NCI-H524 treated with DMSO at 0.1 percent for 48 hours (cell line): ENCODE results near the gene UBE2B.
A peak's percentile ranks its signal among the peaks of the same experiment; 100 is the strongest.
"Not testable (repeated sequence)": the region's sequence is repeated elsewhere in the genome, so short reads cannot be mapped to it uniquely, and the experiment has no call there.

Source experiments
- DNase-seq: peaks from one replicate; lab custom pipeline; 2025; lab: John Stamatoyannopoulos, UW

The UBE2B gene

DNA sequence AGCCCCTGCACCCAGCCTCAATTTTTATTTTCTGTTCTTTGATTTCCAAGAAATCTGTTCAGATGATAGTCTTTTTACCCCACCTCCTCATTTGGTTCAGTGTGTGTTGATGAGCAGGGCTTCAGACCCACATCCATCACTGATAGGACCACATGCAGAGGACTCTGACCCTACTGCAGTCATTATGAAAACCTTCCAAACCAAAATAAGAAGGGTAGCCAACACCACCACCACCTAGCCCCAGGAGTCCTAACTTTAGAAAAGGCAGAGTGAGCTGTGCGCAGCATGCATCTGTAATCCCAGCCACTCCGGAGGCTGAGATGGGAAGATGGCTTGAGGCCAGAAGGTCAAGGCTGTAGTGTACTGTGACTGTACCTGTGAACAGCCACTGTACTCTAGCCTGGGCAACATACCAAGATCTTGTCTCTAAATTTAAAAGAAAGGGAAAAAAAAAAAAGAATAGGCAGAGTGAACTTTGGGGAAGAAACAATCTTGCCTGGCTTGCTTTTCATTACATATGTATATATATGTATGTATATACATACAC, 27.3 kb downstream of the UBE2B start:
- no peak for DNase-seq

- no peak for DNase-seq
Measured at GRCh38 chr5:134403951-134404350, 32.6 kb downstream of the UBE2B start.

DNA sequence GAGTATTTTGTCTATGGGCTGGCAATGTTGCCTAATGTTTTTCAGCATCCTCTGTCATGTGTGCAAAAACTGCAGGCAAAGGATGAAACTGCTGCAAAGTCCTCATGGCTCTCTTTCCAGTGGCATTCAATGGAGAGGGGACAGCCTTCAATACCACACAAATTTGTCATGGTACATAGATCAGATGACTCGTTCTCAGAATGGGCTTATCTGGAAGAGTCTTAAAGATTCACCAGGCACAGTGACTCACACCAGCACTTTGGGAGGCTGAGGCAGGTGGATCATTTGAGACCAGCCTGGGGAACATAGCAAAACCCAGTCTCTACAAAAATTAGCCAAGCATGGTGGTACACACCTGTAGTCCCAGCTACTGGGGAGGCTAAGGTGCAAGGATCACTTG, 35.0 kb downstream of the UBE2B start:
- DNase-seq: no peak

- no peak for DNase-seq
Measured at GRCh38 chr5:134409321-134409720, 38.0 kb downstream of the UBE2B start.

- DNase-seq: no peak
Measured at GRCh38 chr5:134410822-134411221, 39.5 kb downstream of the UBE2B start.

DNA sequence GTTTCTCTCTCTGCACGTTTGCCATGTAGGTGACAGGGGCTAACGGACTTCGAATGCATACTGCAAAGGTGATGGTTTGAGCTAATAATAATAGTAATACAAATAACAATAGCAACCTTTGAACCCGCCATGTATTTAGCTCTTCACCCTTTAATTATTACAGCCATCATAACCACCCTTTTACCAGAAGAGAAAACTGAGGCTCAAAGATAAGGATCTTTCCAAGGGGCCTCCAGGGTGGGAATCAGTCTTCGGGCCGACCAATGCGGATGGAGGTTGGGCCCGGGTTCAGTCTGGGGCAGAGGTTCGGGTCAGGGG, 39.8 kb downstream of the UBE2B start:
- DNase-seq: no peak

DNA sequence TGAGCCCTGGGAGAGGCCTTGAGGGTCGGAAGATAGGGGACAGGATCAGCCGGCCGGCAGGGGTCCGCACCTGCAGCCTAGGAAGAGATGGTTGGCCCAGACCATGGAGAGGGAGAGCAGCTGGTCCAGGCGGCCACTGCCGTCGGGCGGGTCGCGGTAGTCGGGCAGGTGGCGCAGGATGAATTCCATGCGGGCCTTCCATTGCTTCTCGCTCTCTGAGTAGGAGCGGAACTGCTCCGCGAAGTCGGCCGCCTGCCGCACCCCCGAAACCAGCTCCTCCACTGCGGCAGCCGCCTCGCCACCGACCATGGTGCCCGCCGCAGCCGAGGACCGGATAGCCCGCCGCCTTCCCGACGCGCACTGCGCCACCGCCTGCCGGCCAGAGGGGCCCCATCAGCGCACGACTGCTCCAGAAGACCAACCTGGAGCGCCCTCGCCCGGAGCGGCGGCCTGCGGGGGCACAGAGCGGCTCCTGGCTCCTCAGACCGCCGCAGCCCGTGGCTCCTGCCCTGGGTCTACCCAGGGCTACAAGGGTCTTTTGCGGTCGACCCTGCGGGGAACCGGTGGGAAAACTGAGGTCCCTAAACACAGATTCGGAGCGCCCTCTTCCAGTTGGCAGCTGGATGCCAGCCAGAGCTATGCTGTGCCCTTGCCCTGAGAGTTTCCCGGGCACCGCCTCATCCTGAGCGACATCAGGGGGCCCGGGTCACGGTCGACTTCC, 40.3 kb downstream of the UBE2B start, which contains the start of gene CDKN2AIPNL:
Gene CDKN2AIPNL, minus strand, starts transcription at position 336 of the 721 bp plus-strand sequence. Its CDS starts 27 bp downstream, at position 309.
- peak; percentile 45 for DNase-seq

GRCh38 chr5:134413046-134413445, 41.7 kb downstream of the UBE2B start:
- DNase-seq: no peak

DNA sequence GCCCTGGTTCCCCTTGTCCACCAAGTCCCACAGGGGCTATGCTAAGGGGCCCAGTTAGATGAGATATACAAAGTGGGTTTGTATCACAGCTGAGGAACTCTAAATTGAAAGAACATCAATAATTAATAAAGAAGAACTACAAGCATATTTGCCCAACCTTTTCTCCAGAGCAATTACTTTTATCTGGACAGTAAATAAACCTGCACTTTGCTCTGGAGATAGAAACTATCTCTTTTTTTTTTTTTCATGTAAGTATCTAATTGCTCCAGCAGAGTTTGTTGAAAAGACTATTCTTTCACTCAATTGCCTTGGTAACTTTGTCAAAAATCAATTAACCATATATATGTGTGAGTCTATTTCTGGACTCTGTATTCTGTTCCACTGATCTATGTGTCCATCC, 46.3 kb downstream of the UBE2B start:
- DNase-seq: no peak

GRCh38 chr5:134418958-134419357, 47.6 kb downstream of the UBE2B start:
- DNase-seq: no peak

DNA sequence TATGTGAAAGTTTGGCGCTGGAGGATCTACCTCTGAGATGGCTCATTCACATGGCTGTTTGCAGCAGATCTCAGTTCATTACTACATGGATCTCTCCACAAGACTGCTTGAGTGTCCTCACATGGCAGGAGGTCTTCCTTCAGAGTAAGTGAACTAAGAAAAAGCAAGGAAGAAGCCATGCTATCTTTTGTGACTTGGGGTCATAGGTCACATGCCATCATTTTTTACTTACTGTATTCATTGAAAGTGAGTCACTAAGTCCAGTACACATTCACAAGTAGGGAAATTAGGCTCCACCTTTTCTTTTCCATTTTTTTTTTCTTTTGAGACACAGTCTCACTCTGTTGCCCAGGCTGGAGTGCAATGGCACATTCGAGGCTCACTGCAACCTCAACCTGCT, 49.0 kb downstream of the UBE2B start:
- DNase-seq: no peak

GRCh38 chr5:134421038-134421437, 49.7 kb downstream of the UBE2B start:
- DNase-seq: not testable (repeated sequence)

GRCh38 chr5:134422791-134423365, 51.5 kb downstream of the UBE2B start:
- no peak for DNase-seq

DNA sequence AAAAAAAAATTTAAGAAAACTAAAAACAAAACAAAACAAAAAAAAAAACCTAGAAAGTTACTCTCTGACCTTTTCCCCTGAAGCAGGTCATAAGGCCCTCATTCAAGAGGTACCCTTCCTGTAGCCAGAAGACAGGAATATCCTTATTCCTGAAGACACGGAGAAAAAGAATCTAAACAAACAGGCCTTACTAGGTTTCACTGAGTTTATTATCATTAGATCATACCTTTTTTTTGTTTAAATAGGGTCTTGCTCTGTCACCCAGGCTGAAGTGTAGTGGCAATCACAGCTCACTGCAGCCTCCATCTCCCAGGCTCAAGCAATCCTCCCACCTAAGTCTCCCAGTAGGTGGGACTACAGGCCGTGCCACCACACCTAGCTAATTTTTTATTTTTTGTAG, 52.0 kb downstream of the UBE2B start:
- no peak for DNase-seq

- no peak for DNase-seq
Measured at GRCh38 chr5:134426361-134426760, 55.0 kb downstream of the UBE2B start.

DNA sequence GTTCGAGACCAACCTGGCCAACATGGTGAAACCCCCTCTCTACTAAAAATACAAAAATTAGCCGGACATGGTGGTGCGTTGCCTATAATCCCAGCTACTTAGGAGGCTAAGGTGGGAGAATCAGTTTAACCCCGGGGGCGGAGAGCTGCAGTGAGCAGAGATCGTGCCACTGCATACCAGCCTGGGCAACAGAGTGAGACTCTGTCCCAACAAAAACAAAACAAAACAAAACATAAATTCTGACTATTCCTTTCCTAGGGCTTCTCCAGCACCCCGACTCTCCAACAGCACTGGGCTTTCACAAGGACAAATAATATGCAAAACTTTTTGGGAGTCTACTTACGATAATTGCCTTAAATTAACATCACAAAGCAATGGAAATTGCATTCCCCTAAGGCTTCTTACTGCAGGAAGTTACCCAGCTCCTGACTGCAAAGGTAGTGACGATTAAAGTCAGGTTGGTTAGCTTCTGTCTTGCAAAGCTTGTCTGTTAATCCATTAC, 56.2 kb downstream of the UBE2B start:
- DNase-seq: no peak

DNA sequence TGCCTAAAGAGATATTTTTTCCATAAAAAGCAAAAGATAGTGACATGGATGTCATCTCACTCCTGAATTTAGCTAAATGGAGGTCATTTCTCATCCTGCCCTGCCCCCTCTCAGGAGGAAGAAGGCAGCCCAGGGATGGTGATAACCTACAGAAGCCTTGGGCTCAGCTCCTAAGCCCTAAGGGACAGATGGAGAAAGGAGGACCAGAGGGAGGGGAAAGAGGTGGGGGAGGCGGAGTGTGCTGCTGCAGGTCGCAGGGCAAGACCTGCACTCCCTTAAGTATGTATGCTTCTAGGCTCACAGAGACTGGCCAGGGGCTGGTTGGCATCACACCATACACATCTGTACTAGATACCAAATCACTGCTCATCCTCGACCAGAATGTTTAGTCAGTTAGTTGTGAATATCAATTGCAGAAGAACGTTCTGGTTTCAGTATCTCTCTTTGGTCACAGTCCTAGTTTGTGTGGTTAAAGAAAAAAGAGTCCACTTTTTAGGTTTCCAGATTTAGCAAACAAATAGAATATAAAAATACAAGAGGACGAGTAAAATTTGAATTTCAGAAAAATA, 58.7 kb downstream of the UBE2B start:
- peak; percentile 65 for DNase-seq

DNA sequence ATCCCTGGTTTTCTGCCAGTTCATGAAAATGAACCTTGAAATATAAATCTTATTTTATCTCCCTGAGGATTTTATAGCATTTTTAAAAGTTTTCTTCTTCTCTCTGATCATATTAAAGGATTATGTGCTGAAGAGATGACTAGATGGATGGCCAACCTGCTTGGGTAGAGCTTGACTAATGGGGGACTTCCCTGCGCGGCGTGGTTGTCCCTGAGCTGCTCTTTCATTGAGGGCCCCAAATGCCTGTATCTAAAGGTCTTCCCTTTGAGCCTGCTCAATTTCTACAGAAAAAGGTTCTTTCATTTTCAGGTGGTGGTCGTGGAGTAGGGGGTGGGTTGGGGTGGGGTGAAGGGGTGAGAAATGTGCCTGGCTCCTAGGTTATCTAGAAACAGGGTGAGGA, 60.8 kb downstream of the UBE2B start:
- DNase-seq: no peak

DNA sequence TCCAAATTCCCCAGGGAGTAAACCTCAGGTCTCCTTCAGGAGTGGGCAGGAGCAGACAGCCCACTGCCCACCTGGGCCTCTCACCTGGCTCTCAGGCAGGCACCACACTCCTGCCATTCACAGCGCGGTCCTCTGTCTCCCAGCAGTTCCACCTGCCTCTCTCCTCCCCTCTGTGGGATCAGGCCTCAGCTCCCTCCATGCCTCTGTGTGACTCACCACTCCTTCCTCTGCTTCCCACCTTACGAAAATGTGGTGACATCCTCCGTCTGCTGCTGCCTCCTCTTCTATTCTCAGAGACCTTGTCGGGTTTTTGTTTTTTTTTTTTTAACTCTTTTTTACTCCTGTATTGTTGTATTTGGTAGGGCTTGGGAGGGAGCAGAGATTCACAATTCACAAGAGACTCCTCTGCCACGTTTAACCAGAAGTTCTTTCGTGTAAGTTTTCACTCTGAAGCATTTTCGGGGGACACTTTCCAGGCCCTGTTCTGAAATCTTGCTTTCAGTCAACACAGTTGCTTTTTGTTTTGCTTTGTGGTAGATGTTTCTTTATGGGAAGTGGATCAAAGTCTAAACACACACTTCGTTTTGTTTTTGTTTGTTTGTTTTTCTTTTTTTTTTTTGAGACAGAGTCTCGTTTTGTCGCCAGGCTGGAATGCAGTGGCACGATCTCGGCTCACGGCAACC, 61.4 kb downstream of the UBE2B start:
- no peak for DNase-seq

DNA sequence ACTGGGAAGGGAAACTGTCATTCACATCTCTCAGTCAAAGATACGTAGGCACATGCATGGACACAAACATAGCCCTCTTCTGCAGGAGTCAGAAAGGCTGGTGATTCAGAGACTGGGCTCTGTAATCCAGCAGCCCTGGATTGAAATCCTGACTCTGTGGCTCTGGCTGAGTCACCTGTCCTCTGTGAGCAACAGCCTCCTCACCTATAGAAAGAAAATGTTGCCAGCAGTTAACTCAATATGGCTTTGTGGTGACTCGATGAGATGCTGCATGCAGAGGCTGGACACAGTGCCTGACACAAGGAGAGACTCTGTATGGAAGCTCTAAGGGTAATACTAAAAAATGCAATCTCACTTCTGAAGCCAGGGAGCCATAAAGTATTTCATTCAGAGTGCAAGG, 64.2 kb downstream of the UBE2B start:
- DNase-seq: no peak

GRCh38 chr5:134436523-134437339, 65.4 kb downstream of the UBE2B start:
- DNase-seq: peak; percentile 13

DNA sequence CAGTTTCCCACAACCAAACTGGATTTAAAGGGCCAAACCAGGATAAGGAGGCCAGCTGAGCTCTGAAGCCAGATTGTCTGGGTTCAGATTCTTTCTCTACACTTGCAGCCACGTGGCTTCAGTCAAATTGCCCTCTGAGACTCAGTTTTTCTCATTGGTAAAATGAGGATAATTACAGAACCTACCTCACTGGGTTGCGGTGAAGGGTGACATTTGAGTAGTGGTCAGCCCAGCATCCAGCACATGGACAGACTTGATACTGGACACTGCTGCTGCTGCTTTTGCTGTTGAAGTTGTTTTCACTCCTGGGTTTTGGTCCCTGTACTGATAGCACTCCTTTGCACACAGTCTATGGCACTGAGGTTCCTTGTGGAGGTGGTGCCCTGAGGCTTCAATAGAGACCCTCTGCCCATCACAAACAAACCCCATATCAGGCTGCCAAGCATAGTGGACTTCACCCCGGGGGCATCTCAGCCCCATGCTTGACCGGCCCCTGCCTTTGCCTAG, 66.0 kb downstream of the UBE2B start:
- no peak for DNase-seq
